ENCODE data around the gene ZNF365.
"Not testable (repeated sequence)": the region's sequence is repeated elsewhere in the genome, so short reads cannot be mapped to it uniquely, and the experiment has no call there.

The ZNF365 gene

GRCh38 chr10:62373995-62374861, at the start of gene ZNF365:
TSS of gene ZNF365 (plus strand) at chr10:62374369. CDS start at chr10:62376194, 1,825 bp downstream.
- DNase-seq, result peak; percentile 27

GRCh38 chr10:62326176-62326575, 48.0 kb upstream of the ZNF365 start:
- no peak for DNase-seq

- no peak for DNase-seq
Observed at GRCh38 chr10:62327885-62328284, 46.3 kb upstream of the ZNF365 start.

GRCh38 chr10:62330213-62330612, 44.0 kb upstream of the ZNF365 start:
- DNase-seq, result no peak

- DNase-seq, result no peak
Observed at GRCh38 chr10:62332406-62332805, 41.8 kb upstream of the ZNF365 start.

GRCh38 chr10:62333135-62333889, 40.9 kb upstream of the ZNF365 start:
- DNase-seq, result no peak

GRCh38 chr10:62333988-62334682, 40.0 kb upstream of the ZNF365 start:
- no peak for DNase-seq

GRCh38 chr10:62335326-62335725, 38.8 kb upstream of the ZNF365 start:
- no peak for DNase-seq

- no peak for DNase-seq
Observed at GRCh38 chr10:62336404-62336803, 37.8 kb upstream of the ZNF365 start.

GRCh38 chr10:62341419-62341818, 32.8 kb upstream of the ZNF365 start:
- no peak for DNase-seq

- no peak for DNase-seq
Observed at GRCh38 chr10:62343000-62343399, 31.2 kb upstream of the ZNF365 start.

- DNase-seq, result no peak
Observed at GRCh38 chr10:62348029-62348428, 26.1 kb upstream of the ZNF365 start.

- DNase-seq, result no peak
Observed at GRCh38 chr10:62352356-62352970, 21.7 kb upstream of the ZNF365 start.

GRCh38 chr10:62354916-62355315, 19.3 kb upstream of the ZNF365 start:
- DNase-seq, result no peak

- no peak for DNase-seq
Observed at GRCh38 chr10:62356447-62356846, 17.7 kb upstream of the ZNF365 start.

GRCh38 chr10:62358151-62358550, 16.0 kb upstream of the ZNF365 start:
- not testable (repeated sequence) for DNase-seq

- no peak for DNase-seq
Observed at GRCh38 chr10:62373639-62373994, 552 bp upstream of the ZNF365 start.

- DNase-seq, result no peak
Observed at GRCh38 chr10:62374862-62375710, 917 bp downstream of the ZNF365 start.

GRCh38 chr10:62376071-62377025, 2.2 kb downstream of the ZNF365 start:
- DNase-seq, result no peak

- DNase-seq, result no peak
Observed at GRCh38 chr10:62377026-62377415, 2.9 kb downstream of the ZNF365 start.

GRCh38 chr10:62377966-62378365, 3.8 kb downstream of the ZNF365 start:
- DNase-seq, result no peak
